Kidney (tissue), 14 donors: Measurements from ENCODE around the gene CREB1. TPM values are rescaled to one million over a fixed set of nuclear protein-coding genes. Genes with fewer than 3 reads are reported as not detected.

Experiments used
- DNase-seq, 5 donors: peaks; one replicate each; pipeline ENCODE4 v3.0.0-alpha.2; 2013 to 2020
- FAIRE-seq: peaks from 2 replicates; lab custom pipeline; 2012; peaks lifted over from hg19 to GRCh38; lab: Jason Lieb, UNC
- H3K27ac ChIP-seq, 2 donors: one replicate each; pipeline ENCODE4 v1.7.0; 2013; ENCODE audit warnings: low read depth in 2 of 2, low read length in 2 of 2, inconsistent platforms in 1 of 2
- H3K27me3 ChIP-seq: one replicate; pipeline ENCODE4 v1.7.1; 2013; ENCODE audit warnings: low read length, inconsistent platforms; ENCODE audit not compliant: control insufficient read depth, insufficient read depth
- H3K36me3 ChIP-seq, 3 donors: one replicate each; pipeline versions ENCODE4 v1.7.0 to v1.7.1; 2013; ENCODE audit warnings: low read length in 3 of 3, control low read depth in 1 of 3, inconsistent platforms in 1 of 3; ENCODE audit not compliant: insufficient read depth in 3 of 3, control insufficient read depth in 2 of 3
- H3K4me1 ChIP-seq, 3 donors: one replicate each; pipeline versions ENCODE4 v1.7.0 to v1.7.1; 2013; ENCODE audit warnings: low read length in 3 of 3, inconsistent platforms in 1 of 3, low read depth in 1 of 3; ENCODE audit not compliant: control insufficient read depth in 2 of 3, insufficient read depth in 2 of 3
- H3K4me3 ChIP-seq, 3 donors: one replicate each; pipeline versions ENCODE4 v1.7.0 to v1.8.1; 2013; ENCODE audit warnings: low read length in 3 of 3, control low read depth in 1 of 3, inconsistent platforms in 1 of 3
- H3K9ac ChIP-seq, 3 donors: one replicate each; pipeline versions ENCODE4 v1.7.0 to v1.7.1; 2013; ENCODE audit warnings: low read length in 3 of 3, control low read depth in 1 of 3, inconsistent platforms in 1 of 3
- H3K9me3 ChIP-seq, 3 donors: one replicate each; pipeline versions ENCODE4 v1.7.0 to v1.7.1; 2013; ENCODE audit warnings: low read length in 3 of 3, control low read depth in 1 of 3, inconsistent platforms in 1 of 3; ENCODE audit not compliant: control insufficient read depth in 2 of 3, insufficient read depth in 1 of 3
- CTCF ChIP-seq: IDR thresholded peaks from 3 replicates; pipeline ENCODE4 v1.5.1; 2012; ENCODE audit warnings: mild to moderate bottlenecking, moderate library complexity, borderline replicate concordance; ENCODE audit not compliant: insufficient read depth; ENCODE audit errors: extremely low read depth
- intact Hi-C: fragments of 100-400 bp; cut with DNase I; formaldehyde crosslinking; loops from one replicate; pipeline ENCODE4 v1.11.1; 2022
- polyA plus RNA-seq: library from polyadenylated mRNA; stranded (reverse); fragments of 350-450 nt; fragmentation: Illumina TruSeq; extraction: RNeasy Lipid Tissue Mini Kit (QIAGEN cat#74804); gene quantifications from one replicate; pipeline ENCODE4 v1.2.3, GENCODE V29; 2014; ENCODE audit warnings: low read depth, low replicate concordance; ENCODE audit not compliant: insufficient read depth
- total RNA-seq: library from RNA; stranded (reverse); fragmentation: NEBNext Ultra II Directional; extraction: Animal tissue kit (Norgen Biotek cat#: 25700); gene quantifications from one replicate; pipeline ENCODE4 v1.2.1, GENCODE V29; 2021
- donor health status: control.
- donor health status: control.
- donor health status: control.
- donor health status: control.
- donor health status: control.
- donor health status: DM: yes; HTN: yes; CAD: no.
- donor health status: Normal renal cell carcinoma (clear cell type).

The CREB1 gene
- total and polyA plus RNA-seq, 2 donors from 2014 or later = 8.9 to 63.8 TPM

- Histone ChIP-seq H3K4me3 (no peak overlapping the region), H3K9me3 (no peaks in the 10 kb centered on the region), H3K4me1 (no peaks in the 10 kb centered on the region), H3K27ac (no peak overlapping the region), H3K27me3 (no peaks in the 10 kb centered on the region), H3K36me3 (no peaks in the 10 kb centered on the region), H3K9ac (no peak overlapping the region)
- FAIRE-seq (peak; percentile 53), DNase-seq (no peak)
- intact Hi-C loops = no loop called here
- TF ChIP-seq CTCF = no peak
Measured at GRCh38 chr2:207540431-207540830, 10.7 kb downstream of the CREB1 start.

- H3K36me3 ChIP-seq = no peaks in the 10 kb centered on the region
- H3K27ac ChIP-seq = no peak overlapping the region
- no peak overlapping the region for H3K4me3 ChIP-seq
- TF ChIP-seq CTCF = no peak
- intact Hi-C loops = no loop called here
- H3K9ac ChIP-seq = no peak overlapping the region
- DNase-seq (no peak), FAIRE-seq (no peak)
- H3K4me1 ChIP-seq = peaks cover 0 to 2% (median 0%) of the 10 kb centered on the region in 3 donors
- no peaks in the 10 kb centered on the region for H3K9me3 ChIP-seq
- no peaks in the 10 kb centered on the region for H3K27me3 ChIP-seq
Measured at GRCh38 chr2:207541933-207542332, 12.2 kb downstream of the CREB1 start.

DNA sequence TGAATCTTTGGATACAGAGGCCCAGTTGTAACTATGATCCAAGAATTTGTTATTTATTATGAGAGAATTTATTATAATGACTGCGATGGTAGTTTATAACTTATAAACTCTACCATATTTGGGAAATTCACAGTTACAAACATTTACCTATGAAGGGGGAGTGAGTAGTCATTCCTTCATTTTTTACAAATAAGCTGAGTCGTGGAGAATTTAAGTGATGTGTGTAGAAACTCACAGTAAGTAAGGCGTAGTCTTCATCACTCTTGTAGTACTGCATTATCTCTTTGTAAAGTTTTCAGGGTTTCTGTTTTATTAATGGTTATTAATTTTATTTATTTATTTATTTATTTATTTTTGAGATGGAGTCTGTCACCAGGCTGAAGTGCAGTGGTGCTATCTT is 13.5 kb downstream of the CREB1 start:
- H3K9me3 ChIP-seq = no peaks in the 10 kb centered on the region
- no peaks in the 10 kb centered on the region for H3K36me3 ChIP-seq
- no peak for TF ChIP-seq CTCF
- H3K4me1 ChIP-seq = peaks cover 0 to 2% (median 0%) of the 10 kb centered on the region in 3 donors
- no peaks in the 10 kb centered on the region for H3K27me3 ChIP-seq
- no peak overlapping the region for H3K27ac ChIP-seq
- FAIRE-seq (no peak), DNase-seq (no peak)
- H3K4me3 ChIP-seq = no peak overlapping the region
- intact Hi-C loops = no loop called here
- H3K9ac ChIP-seq = no peak overlapping the region

DNA sequence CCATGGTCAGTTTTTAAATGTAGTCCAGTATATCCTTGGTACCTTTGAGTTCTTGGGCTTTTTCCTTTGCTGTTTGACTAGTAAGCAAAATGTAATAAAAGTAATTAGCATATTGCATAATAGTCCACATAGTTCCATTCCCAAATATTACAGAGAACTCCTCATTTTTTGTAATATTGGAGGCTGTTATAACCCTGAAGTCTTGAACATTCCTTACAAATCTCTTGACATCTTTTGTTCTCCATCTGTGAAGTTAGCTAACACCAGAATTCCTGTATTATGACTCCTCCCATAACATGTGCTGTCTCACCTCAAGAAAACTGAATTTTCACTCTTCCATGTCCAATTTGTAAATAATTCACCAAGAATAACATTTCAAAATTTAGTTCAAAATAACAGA is 17.1 kb downstream of the CREB1 start:
- no peak for DNase-seq
- Histone ChIP-seq H3K4me1 (peaks cover 0 to 2% (median 2%) of the 10 kb centered on the region in 3 donors), H3K27me3 (no peaks in the 10 kb centered on the region), H3K4me3 (no peak overlapping the region), H3K27ac (no peak overlapping the region), H3K36me3 (no peaks in the 10 kb centered on the region), H3K9ac (no peak overlapping the region), H3K9me3 (no peaks in the 10 kb centered on the region)
- no peak for TF ChIP-seq CTCF
- intact Hi-C loops = no loop called here
- FAIRE-seq = no peak
